Motor neuron (in vitro differentiated cells): ENCODE data around the gene TARBP1. TPM values are rescaled to one million over a fixed set of nuclear protein-coding genes. Genes with fewer than 3 reads are reported as not detected.
A peak's percentile ranks its signal among the peaks of the same experiment; 100 is the strongest.
"Not testable (repeated sequence)": the region's sequence is repeated elsewhere in the genome, so short reads cannot be mapped to it uniquely, and the experiment has no call there.

Source experiments
- ATAC-seq, 8 experiments: fragments of 200-7000 bp; cut with Tn5 transposase; replicated peaks in 6 of 8; 2 replicates each; pipeline ENCODE4 v1.8.0; 2021; ENCODE audit warnings: mild to moderate bottlenecking in 8 of 8, moderate library complexity in 8 of 8
- H3K27ac ChIP-seq, 2 donors: fragments of 250-450 bp; sonication (Bioruptor Pico); 2 replicates each; pipeline ENCODE4 v1.9.0; 2021; ENCODE audit warnings: antibody characterized with exemption in 2 of 2, mild to moderate bottlenecking in 2 of 2, moderate library complexity in 1 of 2
- H3K4me1 ChIP-seq, 2 donors: fragments of 250-450 bp; sonication (Bioruptor Pico); replicated peaks in 1 of 2; 2 replicates each; pipeline ENCODE4 v1.6.1; 2021; ENCODE audit warnings: antibody characterized with exemption in 2 of 2, mild to moderate bottlenecking in 2 of 2, moderate library complexity in 1 of 2
- H3K4me3 ChIP-seq, 5 donors: fragments of 250-450 bp; sonication (Bioruptor Pico); 2 replicates each; pipeline ENCODE4 v1.9.0; 2021; ENCODE audit warnings: antibody characterized with exemption in 5 of 5, mild to moderate bottlenecking in 5 of 5, moderate library complexity in 4 of 5
- WGBS, 10 experiments: fragments of 450-650 bp; shearing (Covaris generic); methylation state at CpG; one replicate each; pipeline ENCODE4 v1.0.0; 2022; 5-methylcytosine and 5-hydroxymethylcytosine counted together
- in situ Hi-C, 9 experiments: fragments of 400-800 bp; cut with MboI; loops; one replicate each; pipeline ENCODE4 v1.15.0; 2021; ENCODE audit warnings: low sequenced_read_pairs in 9 of 9, low pct_unique_long_range_greater_than_20kb in 2 of 9; ENCODE audit not compliant: unreplicated experiment in 9 of 9
- total RNA-seq, 8 experiments: library from RNA; unstranded; fragments of 300-600 nt; gene quantifications; 2 replicates each; pipeline versions ENCODE4 v1.2.3 to v1.2.4, GENCODE V29; 2022

Gene TARBP1, protein sequence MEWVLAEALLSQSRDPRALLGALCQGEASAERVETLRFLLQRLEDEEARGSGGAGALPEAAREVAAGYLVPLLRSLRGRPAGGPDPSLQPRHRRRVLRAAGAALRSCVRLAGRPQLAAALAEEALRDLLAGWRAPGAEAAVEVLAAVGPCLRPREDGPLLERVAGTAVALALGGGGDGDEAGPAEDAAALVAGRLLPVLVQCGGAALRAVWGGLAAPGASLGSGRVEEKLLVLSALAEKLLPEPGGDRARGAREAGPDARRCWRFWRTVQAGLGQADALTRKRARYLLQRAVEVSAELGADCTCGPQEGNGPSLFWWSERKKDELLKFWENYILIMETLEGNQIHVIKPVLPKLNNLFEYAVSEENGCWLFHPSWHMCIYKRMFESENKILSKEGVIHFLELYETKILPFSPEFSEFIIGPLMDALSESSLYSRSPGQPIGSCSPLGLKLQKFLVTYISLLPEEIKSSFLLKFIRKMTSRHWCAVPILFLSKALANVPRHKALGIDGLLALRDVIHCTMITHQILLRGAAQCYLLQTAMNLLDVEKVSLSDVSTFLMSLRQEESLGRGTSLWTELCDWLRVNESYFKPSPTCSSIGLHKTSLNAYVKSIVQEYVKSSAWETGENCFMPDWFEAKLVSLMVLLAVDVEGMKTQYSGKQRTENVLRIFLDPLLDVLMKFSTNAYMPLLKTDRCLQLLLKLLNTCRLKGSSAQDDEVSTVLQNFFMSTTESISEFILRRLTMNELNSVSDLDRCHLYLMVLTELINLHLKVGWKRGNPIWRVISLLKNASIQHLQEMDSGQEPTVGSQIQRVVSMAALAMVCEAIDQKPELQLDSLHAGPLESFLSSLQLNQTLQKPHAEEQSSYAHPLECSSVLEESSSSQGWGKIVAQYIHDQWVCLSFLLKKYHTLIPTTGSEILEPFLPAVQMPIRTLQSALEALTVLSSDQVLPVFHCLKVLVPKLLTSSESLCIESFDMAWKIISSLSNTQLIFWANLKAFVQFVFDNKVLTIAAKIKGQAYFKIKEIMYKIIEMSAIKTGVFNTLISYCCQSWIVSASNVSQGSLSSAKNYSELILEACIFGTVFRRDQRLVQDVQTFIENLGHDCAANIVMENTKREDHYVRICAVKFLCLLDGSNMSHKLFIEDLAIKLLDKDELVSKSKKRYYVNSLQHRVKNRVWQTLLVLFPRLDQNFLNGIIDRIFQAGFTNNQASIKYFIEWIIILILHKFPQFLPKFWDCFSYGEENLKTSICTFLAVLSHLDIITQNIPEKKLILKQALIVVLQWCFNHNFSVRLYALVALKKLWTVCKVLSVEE (N-terminal part only)
- total RNA-seq = 10 to 100 TPM; 23.4 to 71.7 (median 42.6) TPM

DNA sequence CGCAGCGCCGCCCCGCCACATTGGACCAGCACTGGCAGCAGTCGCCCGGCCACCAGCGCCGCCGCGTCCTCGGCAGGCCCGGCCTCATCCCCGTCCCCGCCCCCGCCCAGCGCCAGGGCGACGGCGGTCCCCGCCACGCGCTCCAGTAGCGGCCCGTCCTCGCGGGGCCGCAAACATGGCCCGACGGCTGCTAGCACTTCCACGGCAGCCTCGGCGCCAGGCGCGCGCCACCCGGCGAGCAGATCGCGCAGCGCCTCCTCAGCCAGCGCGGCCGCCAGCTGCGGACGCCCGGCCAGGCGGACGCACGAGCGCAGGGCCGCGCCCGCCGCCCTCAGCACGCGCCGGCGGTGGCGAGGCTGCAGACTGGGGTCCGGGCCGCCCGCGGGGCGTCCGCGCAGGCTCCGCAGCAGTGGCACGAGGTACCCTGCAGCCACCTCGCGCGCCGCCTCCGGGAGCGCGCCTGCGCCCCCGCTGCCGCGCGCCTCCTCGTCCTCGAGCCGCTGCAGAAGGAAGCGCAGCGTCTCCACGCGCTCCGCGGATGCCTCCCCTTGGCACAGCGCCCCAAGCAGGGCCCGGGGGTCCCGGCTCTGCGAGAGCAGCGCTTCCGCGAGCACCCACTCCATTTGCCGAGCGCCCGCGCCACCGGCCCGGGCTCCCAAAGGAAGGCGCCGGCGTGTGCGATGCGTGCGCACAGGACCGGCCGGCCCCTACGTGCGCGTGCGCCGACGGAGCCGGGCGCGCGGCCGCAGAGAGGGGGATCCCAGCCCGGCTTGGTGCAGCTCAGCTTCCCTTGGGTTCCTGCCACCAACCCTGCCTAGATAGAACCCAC lies at the start of gene TARBP1:
Gene TARBP1, minus strand, starts transcription at position 699 of the 829 bp plus-strand sequence. Its CDS starts 76 bp downstream, at position 623.
- Histone ChIP-seq H3K27ac (peak within 1 kb of the TSS; percentile 90 to 95), H3K4me1 (peaks cover 10 to 17% of the 10 kb centered on the region in 2 donors), H3K4me3 (peak within 1 kb of the TSS; percentile 57 to 77 (median 65))
- WGBS, 10 experiments = 0 to 20% (median 0%) methylated on average over 1 to 28 of the region's 122 CpGs; no CpG with 5 or more reads in 7 of the 10 experiments
- peak; percentile 81 to 90 (median 88) for ATAC-seq
- in situ Hi-C loops = loop anchor here in 4 of 9 experiments (25.0 kb wide), 2 partner anchors 259 to 609 kb away; no protein-coding TSS in a partner anchor

- no peak overlapping the region for H3K27ac ChIP-seq
- no peak overlapping the region for H3K4me3 ChIP-seq
These were observed 49.3 kb upstream of the TARBP1 start for GRCh38 chr1:234528074-234528865.

DNA sequence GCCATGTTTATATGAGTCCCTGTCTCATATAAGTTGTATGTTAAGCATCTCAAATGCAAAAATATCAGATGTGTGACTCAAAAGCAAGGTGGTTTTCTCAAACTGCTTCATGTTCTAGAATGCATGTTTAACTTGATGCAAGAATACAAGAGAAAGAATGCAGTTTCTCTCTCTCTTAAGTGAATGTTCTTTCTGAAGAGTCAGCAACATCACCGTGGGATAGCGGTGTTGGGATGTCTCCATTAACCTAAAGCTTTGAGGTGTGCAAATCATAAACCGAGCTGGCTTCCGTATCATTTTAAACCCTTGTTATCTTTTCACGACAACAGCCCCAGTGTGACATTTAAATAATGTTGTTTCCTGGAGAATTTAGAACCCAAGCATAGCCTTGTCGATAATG lies 48.4 kb upstream of the TARBP1 start:
- Histone ChIP-seq H3K4me3 (no peak overlapping the region), H3K27ac (no peak overlapping the region), H3K4me1 (peaks cover 53 to 66% of the 10 kb centered on the region in 2 donors)
- in situ Hi-C loops = no loop called here
- ATAC-seq = no peak
- 79 to 100% (median 92%) methylated on average over 1 to 6 of the region's 6 CpGs for WGBS, 10 experiments

More at GRCh38 chr1:234528074-234528865, 49.3 kb upstream of the TARBP1 start:
- WGBS, 10 experiments = 56 to 90% (median 78%) methylated on average over 3 to 14 of the region's 14 CpGs
- in situ Hi-C loops = no loop called here
- ATAC-seq = no peak
- peaks cover 53 to 66% of the 10 kb centered on the region in 2 donors for H3K4me1 ChIP-seq

- ATAC-seq = no peak
- 46 to 100% (median 78%) methylated on average over 1 to 3 of the region's 3 CpGs for WGBS, 10 experiments
- in situ Hi-C loops = no loop called here
- no peak overlapping the region for H3K4me3 ChIP-seq
- H3K4me1 ChIP-seq = peaks cover 51 to 63% of the 10 kb centered on the region in 2 donors
- H3K27ac ChIP-seq = no peak overlapping the region
These were observed 47.9 kb upstream of the TARBP1 start for GRCh38 chr1:234526922-234527321.

- in situ Hi-C loops = no loop called here
- peak in 1 of 8 experiments; percentile 8 for ATAC-seq
- H3K4me1 ChIP-seq = peaks cover 41 to 48% of the 10 kb centered on the region in 2 donors
- no peak overlapping the region for H3K27ac ChIP-seq
- no peak overlapping the region for H3K4me3 ChIP-seq
- WGBS, 10 experiments = 82 to 100% (median 94%) methylated on average over 2 to 5 of the region's 5 CpGs; no CpG with 5 or more reads in 1 of the 10 experiments
These were observed 46.3 kb upstream of the TARBP1 start for GRCh38 chr1:234525099-234525799.

- 82 to 100% (median 100%) methylated on average over 1 to 4 of the region's 5 CpGs; no CpG with 5 or more reads in 4 of the 10 experiments for WGBS, 10 experiments
- ATAC-seq = no peak
- in situ Hi-C loops = no loop called here
- peaks cover 28 to 31% of the 10 kb centered on the region in 2 donors for H3K4me1 ChIP-seq
- H3K27ac ChIP-seq = no peak overlapping the region
- no peak overlapping the region for H3K4me3 ChIP-seq
These were observed 42.9 kb upstream of the TARBP1 start for GRCh38 chr1:234521836-234522235.

DNA sequence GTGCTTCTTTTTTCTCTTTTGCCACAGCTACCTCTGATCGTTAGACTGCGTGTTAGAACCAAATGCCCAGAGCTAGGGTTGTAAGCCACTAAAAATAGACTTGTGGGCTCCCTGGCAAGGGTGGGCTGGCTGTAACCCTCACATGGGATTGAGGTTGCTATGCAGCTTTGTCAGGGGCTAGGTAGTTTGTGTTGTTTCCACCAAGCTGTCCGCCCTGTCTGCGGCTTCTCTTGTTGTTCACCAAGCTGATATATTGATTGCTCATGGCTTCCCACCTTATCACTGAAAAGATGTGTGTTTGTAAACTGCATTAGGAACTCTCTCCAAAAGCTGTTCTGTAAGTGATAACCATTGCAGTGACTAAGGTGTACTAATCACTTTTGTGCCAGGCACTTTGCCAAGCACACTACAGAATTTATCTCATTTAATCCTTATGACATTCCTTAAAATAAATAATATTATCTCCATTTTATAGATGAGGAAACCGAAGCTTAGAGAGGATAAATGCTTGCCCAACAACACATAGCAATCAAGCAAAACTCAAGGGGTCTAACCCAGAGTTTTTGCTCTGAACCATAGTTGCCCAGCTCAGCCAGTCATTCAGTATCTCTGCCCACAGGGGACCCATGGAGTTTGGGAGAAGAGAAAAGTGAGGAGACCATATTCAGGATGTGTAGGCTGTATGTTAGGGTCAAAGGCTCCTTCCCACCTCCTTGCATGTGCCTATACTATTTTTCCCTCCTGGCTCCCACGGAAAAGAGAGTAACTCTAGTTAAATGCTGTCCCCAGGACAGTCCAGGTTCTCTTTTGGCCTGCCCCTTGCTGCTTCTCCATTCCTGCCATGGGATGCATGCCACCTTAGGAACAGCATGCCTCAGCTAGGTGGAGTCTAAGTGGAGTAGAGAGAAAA lies 42.2 kb upstream of the TARBP1 start:
- H3K4me3 ChIP-seq = no peak overlapping the region
- in situ Hi-C loops = no loop called here
- no peak overlapping the region for H3K27ac ChIP-seq
- WGBS, 10 experiments = 76 to 100% (median 88%) methylated on average over 1 to 6 of the region's 6 CpGs; no CpG with 5 or more reads in 3 of the 10 experiments
- peaks cover 28 to 31% of the 10 kb centered on the region in 2 donors for H3K4me1 ChIP-seq
- ATAC-seq = no peak

DNA sequence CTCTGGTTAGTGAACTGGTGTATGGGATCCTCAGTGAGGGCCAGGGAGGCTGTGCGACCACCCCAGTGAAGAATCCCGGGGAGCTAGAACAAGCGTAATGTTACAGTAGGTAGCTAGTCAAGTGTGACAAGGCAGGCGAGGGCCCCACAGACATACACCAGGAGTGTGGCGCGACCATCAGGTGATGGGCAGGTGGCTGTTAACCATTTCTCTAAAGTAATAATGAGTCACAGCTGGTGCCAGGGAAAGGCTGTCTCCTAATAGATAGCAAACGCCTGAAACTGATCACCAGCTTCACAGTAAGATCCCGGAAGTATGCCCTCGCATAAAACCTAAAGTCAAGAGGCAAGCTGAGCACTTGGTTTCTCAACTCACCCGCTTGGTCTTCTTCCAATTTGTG lies 40.5 kb upstream of the TARBP1 start:
- Histone ChIP-seq H3K4me3 (no peak overlapping the region), H3K27ac (no peak overlapping the region), H3K4me1 (peaks cover 29 to 31% of the 10 kb centered on the region in 2 donors)
- no peak for ATAC-seq
- 85 to 100% (median 94%) methylated on average over 1 to 10 of the region's 10 CpGs; no CpG with 5 or more reads in 1 of the 10 experiments for WGBS, 10 experiments
- in situ Hi-C loops = no loop called here

GRCh38 chr1:234518876-234519275 lies 39.9 kb upstream of the TARBP1 start:
- H3K27ac ChIP-seq = no peak overlapping the region
- ATAC-seq = no peak
- in situ Hi-C loops = no loop called here

DNA sequence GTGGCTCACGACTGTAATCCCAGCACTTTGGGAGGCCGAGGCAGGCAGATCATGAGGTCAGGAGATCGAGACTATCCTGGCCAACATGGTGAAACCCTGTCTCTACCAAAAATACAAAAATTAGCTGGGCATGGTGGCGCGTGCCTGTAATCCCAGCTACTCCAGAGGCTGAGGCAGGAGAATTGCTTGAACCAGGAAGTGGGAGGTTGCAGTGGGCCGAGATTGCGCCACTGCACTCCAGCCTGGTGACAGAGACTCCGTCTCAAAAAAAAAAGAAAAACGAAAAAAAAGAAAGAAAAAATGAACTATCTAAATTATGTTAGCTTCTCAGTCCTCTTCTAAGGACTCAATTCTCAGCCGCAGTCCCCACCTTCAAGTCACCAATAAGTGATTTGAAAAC lies 39.1 kb upstream of the TARBP1 start:
- WGBS, 10 experiments = 69 to 96% (median 89%) methylated on average over 2 to 8 of the region's 10 CpGs; no CpG with 5 or more reads in 1 of the 10 experiments
- H3K4me3 ChIP-seq, ATAC-seq, in situ Hi-C loops, H3K27ac ChIP-seq: not testable (repeated sequence)
- H3K4me1 ChIP-seq = peaks cover 18 to 22% of the 10 kb centered on the region in 2 donors

More at GRCh38 chr1:234518876-234519275, 39.9 kb upstream of the TARBP1 start:
- WGBS, 10 experiments = 75 to 98% (median 90%) methylated on average over 1 to 10 of the region's 10 CpGs; no CpG with 5 or more reads in 1 of the 10 experiments
- Histone ChIP-seq H3K4me1 (peaks cover 23 to 25% of the 10 kb centered on the region in 2 donors), H3K4me3 (no peak overlapping the region)
